GM12878 (cell line): ENCODE data around the gene F7.

Source experiments
- CTCF ChIP-seq, 3 experiments: IDR thresholded peaks in 2 of 3; conservative IDR thresholded peaks in 1 of 3; 2 replicates each; pipeline ENCODE4 v1.5.1; 2011; ENCODE audit warnings: low read depth in 3 of 3, low read length in 3 of 3, mild to moderate bottlenecking in 3 of 3, control low read depth in 2 of 3, moderate library complexity in 2 of 3, inconsistent platforms in 1 of 3, mixed read lengths in 1 of 3; ENCODE audit not compliant: control insufficient read depth in 2 of 3, insufficient read depth in 1 of 3; ENCODE audit errors: extremely low read depth in 1 of 3
- HDAC2 ChIP-seq: fragments of 200-600 bp; sonication (generic); IDR thresholded peaks from 2 replicates; pipeline ENCODE4 v1.6.1; 2017
- POLR2A ChIP-seq: IDR thresholded peaks from 2 replicates; pipeline ENCODE4 v1.6.1; 2011; ENCODE audit warnings: low read depth, mild to moderate bottlenecking, low read length
- TCF12 ChIP-seq: IDR thresholded peaks from 2 replicates; pipeline ENCODE4 v1.6.1; 2011; ENCODE audit warnings: low read depth, mild to moderate bottlenecking, low read length
- USF2 ChIP-seq: IDR thresholded peaks from 2 replicates; pipeline ENCODE4 v1.6.1; 2011; ENCODE audit warnings: low read depth, low read length, improper control_type of control experiment, borderline replicate concordance
- YY1 ChIP-seq: IDR thresholded peaks from 2 replicates; pipeline ENCODE4 v1.6.1; 2011; ENCODE audit warnings: low read depth, mild to moderate bottlenecking, low read length
- ZZZ3 ChIP-seq: IDR thresholded peaks from 2 replicates; pipeline ENCODE4 v1.6.1; 2011; ENCODE audit warnings: low read depth; ENCODE audit not compliant: control insufficient read depth, insufficient read length

GRCh38 chr13:113119822-113120189, 14.2 kb downstream of the F7 start:
- no peak for TF ChIP-seq TCF12
- TF ChIP-seq USF2: no peak
- no peak for TF ChIP-seq CTCF (IDR thresholded peaks at IDR 0.05 in 2 of 3, conservative IDR thresholded peaks at IDR 0.05 in 1 of 3; ENCODE audit: control insufficient read depth in 2 of 3, extremely low read depth in 1 of 3, insufficient read depth in 1 of 3, low read depth in 3 of 3, low read length in 3 of 3)
- TF ChIP-seq HDAC2: no peak
- no peak for TF ChIP-seq POLR2A
- TF ChIP-seq ZZZ3: no peak
- no peak for TF ChIP-seq YY1
